K562 (cell line): Measurements from ENCODE around the gene SEC14L1.

Experiments used
- NRF1 ChIP-seq, 2 experiments: fragments of 450-650 bp; IDR thresholded peaks in 1 of 2; conservative IDR thresholded peaks in 1 of 2; 2 replicates each; pipeline ENCODE4 v1.6.1; 2014; ENCODE audit warnings: mild to moderate bottlenecking in 2 of 2
- SAP30 ChIP-seq: fragments of 200-600 bp; sonication (generic); IDR thresholded peaks from 2 replicates; pipeline ENCODE4 v1.6.1; 2012; ENCODE audit warnings: borderline replicate concordance, low read depth, mild to moderate bottlenecking, moderate library complexity, low read length, control low read depth, inconsistent platforms; ENCODE audit not compliant: insufficient read depth, poor library complexity, severe bottlenecking

GRCh38 chr17:77101521-77102410 lies 39.0 kb upstream of the SEC14L1 start:
- TF ChIP-seq NRF1 (conservative IDR thresholded peaks at IDR 0.05 in 1 of 2, IDR thresholded peaks at IDR 0.05 in 1 of 2) (no peak), SAP30 (no peak)
